GM18861 (cell line): Measurements from ENCODE around the gene RUVBL1.

Experiments
- ATAC-seq: cut with Tn5 transposase; IDR thresholded peaks from one replicate; pipeline ENCODE4 v1.9.1; 2021; ENCODE audit not compliant: unreplicated experiment

The RUVBL1 gene

GRCh38 chr3:128036119-128036518, 87.5 kb downstream of the RUVBL1 start:
- ATAC-seq = no peak

GRCh38 chr3:128033102-128033501, 90.5 kb downstream of the RUVBL1 start:
- no peak for ATAC-seq
